Stimulated activated CD4-positive, alpha-beta T cell treated with anti-CD3 and anti-CD28 coated beads, Interleukin-1b, Interleukin-23, amount 100 ng/mL, for 4 hours (primary cell): ENCODE data around the gene BAG3.

ENCODE experiments used
- DNase-seq, 2 donors: peaks; one replicate each; pipeline ENCODE4 v3.0.0-alpha.2; 2020; ENCODE audit warnings: low read depth in 2 of 2

Gene BAG3

DNA sequence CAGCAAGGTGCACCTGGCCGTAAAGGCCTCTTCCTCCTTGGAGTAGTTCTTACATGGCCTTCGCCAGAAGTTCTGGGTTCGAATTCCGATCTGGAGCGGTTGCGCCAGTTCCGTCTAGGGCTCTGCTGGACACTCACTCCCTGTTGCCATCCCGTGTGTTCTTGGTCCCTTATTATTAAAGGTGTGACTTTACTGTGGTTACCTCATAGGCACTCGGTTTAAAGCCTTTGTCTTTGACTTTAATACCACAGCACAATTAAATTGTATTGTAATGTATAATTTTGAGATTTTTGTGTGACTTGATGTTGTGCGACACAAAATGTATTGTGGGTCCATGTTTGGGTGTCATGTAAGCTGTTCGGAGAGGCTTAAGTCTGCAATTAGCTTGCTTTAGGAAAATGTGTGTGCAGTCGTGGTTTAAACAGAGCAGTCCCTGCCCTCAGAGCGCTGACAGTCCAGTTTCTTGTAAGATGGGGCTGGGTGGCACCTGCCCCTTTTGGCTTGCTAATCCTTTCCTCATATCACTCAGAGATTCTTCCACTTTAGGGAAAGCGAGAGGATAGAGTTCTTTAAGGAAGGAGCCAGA, 75.6 kb downstream of the BAG3 start:
- no peak for DNase-seq
